Left ventricle myocardium superior (tissue), 1 donor: ENCODE results near the gene CLNK. TPM values are rescaled to one million over a fixed set of nuclear protein-coding genes. Genes with fewer than 3 reads are reported as not detected.

Experiments used
- ATAC-seq: fragments of 200-7000 bp; cut with Tn5 transposase; one replicate; pipeline ENCODE4 v1.9.1; 2020; ENCODE audit warnings: mild to moderate bottlenecking, moderate library complexity
- DNase-seq: peaks from one replicate; pipeline ENCODE4 v3.0.0-alpha.2; 2020
- intact Hi-C: fragments of 100-400 bp; cut with micrococcal nuclease; formaldehyde crosslinking; loops from one replicate; pipeline ENCODE4 v1.11.0; 2022
- total RNA-seq: library from RNA; stranded (reverse); fragmentation: NEBNext Ultra II Directional; extraction: Animal tissue kit (Norgen Biotek cat#: 25700); gene quantifications from one replicate; pipeline ENCODE4 v1.2.1, GENCODE V29; 2021
- donor health status: DM: no; HTN: yes; CAD: no; lungs with severe emphysema.

CLNK gene
- total RNA-seq, 1 donor from 2014 or later: not detected

GRCh38 chr4:10441512-10441911 is 243.1 kb downstream of the CLNK start:
- DNase-seq: no peak
- ATAC-seq: no peak
- intact Hi-C loops: no loop called here

DNA sequence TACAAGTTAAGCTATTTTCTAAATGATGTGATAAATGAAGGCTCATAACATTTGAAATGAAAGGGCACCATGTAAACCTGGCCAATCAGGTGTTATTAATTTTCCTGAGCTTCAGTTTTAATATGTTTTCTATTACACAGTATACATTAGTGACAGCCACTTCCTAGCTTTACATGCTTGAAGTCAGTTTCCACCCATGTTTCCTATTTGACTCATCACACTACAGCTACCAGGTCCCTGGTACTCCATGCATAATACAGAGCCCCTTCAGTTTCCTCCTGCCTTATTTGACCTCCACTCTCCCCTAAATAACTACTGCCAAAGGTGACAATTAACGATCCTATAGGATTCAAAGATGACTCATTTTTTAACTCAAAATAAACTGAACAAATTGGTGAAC is 245.6 kb downstream of the CLNK start:
- ATAC-seq (no peak), DNase-seq (no peak)
- intact Hi-C loops: no loop called here

DNA sequence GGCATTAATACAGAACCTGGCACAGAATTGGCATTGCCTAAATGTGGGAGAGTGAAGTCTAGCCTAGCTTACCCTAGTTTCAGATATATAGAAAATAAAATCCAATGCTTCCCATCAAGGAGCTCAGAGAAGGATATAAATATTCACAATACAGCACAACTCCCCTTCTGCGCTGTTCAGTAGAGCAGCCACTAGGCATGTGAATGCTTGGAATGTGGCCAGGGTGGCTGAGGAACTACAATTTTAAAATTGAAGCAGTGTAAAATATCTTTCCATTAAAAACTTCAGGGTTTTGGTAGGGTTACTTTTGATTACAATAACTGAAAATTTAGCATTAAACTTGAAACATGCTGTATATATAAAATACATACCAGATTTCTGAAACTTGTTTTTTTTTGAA is 246.8 kb downstream of the CLNK start:
- intact Hi-C loops: no loop called here
- ATAC-seq (no peak), DNase-seq (no peak)

Other genes with a start within 250 kb of the CLNK start
- 21.8 TPM for gene ZNF518B, start 227.3 kb downstream of the CLNK start, total RNA-seq